AG04449 (cell line): ENCODE data around the gene C12orf56.

Experiments
- CTCF ChIA-PET: fragments of 350-600 bp; formaldehyde crosslinking; extraction: SDS; loops from one replicate; lab custom pipeline; 2021; ENCODE audit warnings: antibody characterized with exemption; lab: Yijun Ruan, JAX
- POLR2A ChIA-PET: fragments of 400-600, 350-600 bp; formaldehyde crosslinking; extraction: SDS; loops from one replicate; lab custom pipeline; 2020; ENCODE audit warnings: antibody characterized with exemption, inconsistent platforms; lab: Yijun Ruan, JAX
- DNase-seq: peaks from one replicate; pipeline ENCODE4 v3.0.0-alpha.2; 2010; ENCODE audit warnings: low read depth, low spot score
- H3K4me3 ChIP-seq: 2 replicates; pipeline ENCODE4 v1.5.1; 2011; ENCODE audit warnings: low read depth, mild to moderate bottlenecking, control low read depth, low read length
- TF ChIP-seq, protein P1 (sequence below): IDR thresholded peaks from one replicate; pipeline ENCODE4 v1.5.1; 2011; ENCODE audit warnings: mild to moderate bottlenecking, moderate library complexity, low read length, control low read depth, inconsistent platforms; ENCODE audit not compliant: insufficient read depth; ENCODE audit errors: missing control alignments

The C12orf56 gene

GRCh38 chr12:64427988-64428387, 37.4 kb upstream of the C12orf56 start:
- CTCF ChIA-PET: no interaction called here
- POLR2A ChIA-PET: no interaction called here
- no peak for DNase-seq
- no peak overlapping the region for H3K4me3 ChIP-seq
- TF ChIP-seq, protein P1, sequence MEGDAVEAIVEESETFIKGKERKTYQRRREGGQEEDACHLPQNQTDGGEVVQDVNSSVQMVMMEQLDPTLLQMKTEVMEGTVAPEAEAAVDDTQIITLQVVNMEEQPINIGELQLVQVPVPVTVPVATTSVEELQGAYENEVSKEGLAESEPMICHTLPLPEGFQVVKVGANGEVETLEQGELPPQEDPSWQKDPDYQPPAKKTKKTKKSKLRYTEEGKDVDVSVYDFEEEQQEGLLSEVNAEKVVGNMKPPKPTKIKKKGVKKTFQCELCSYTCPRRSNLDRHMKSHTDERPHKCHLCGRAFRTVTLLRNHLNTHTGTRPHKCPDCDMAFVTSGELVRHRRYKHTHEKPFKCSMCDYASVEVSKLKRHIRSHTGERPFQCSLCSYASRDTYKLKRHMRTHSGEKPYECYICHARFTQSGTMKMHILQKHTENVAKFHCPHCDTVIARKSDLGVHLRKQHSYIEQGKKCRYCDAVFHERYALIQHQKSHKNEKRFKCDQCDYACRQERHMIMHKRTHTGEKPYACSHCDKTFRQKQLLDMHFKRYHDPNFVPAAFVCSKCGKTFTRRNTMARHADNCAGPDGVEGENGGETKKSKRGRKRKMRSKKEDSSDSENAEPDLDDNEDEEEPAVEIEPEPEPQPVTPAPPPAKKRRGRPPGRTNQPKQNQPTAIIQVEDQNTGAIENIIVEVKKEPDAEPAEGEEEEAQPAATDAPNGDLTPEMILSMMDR: no peak

DNA sequence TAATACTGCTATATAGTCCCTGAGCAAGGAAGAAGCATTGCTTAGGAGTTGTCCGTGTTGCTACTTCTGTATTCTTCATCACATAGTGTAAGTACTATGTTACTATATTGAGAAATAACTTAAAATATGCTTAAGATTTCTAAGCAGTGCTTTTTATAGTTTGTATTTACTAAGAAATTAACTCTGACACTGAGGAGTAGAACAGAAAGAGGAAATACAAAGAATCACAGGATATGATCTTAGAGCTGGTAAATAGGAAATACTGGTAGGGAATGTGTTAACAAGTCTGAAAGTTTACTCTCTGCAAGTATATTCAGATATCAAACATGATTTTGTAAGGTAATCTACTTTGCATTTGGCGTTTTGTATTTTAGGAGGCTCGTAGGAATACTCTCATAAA, 29.1 kb upstream of the C12orf56 start:
- DNase-seq: no peak
- TF ChIP-seq, protein P1: no peak
- CTCF ChIA-PET: no interaction called here
- H3K4me3 ChIP-seq: no peak overlapping the region
- POLR2A ChIA-PET: interaction anchor here (0.6 kb wide), 1 partner anchor 11 kb away, joined by 3 read pairs; no protein-coding TSS in a partner anchor

DNA sequence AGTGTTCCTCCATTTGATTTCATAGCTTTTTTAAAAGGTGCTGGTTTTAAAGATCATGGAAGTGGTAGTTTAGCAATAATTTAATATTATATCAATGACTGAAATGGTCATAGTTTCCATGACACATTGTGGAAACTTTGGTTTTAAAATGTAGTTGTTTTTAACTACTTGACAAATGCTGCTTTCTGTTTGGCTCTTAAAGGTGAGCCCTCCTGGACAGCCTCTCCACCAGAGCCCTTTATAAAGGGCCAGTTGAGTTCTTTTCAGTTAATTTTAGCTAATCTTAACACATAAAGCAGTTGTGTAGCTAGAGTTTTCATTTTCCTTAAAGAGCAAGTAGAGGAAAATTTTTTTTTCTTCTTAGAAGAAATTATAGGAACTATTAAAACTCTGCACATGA, 27.7 kb upstream of the C12orf56 start:
- ChIA-PET CTCF (interaction anchor here (1.2 kb wide), 1 partner anchor 591 kb away, joined by 3 read pairs; no protein-coding TSS in a partner anchor), POLR2A (interaction anchor here (0.6 kb wide), 1 partner anchor 77 kb away, joined by 3 read pairs; no protein-coding TSS in a partner anchor)
- TF ChIP-seq, protein P1: no peak
- no peak overlapping the region for H3K4me3 ChIP-seq
- no peak for DNase-seq

DNA sequence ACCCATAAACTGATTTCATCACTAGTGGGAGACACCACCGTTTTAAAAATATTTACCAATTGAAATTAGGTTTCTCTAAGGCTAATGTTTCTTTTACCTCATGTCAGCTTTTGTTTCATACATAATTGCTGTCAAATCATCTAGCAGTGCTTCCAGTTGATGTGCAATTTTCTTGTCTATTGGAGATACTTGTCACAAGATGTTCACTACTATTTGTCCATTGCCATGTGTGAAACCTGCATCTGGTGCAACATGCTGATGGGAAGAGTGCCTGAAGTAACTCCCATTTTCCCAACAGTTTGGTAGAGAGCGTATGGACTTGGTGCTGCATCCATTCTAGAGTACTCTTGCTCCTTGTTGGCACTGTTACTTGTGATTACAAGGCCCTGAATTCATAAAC, 23.3 kb upstream of the C12orf56 start:
- DNase-seq: no peak
- ChIA-PET CTCF (no interaction called here), POLR2A (no interaction called here)
- TF ChIP-seq, protein P1: no peak
- H3K4me3 ChIP-seq: no peak overlapping the region

DNA sequence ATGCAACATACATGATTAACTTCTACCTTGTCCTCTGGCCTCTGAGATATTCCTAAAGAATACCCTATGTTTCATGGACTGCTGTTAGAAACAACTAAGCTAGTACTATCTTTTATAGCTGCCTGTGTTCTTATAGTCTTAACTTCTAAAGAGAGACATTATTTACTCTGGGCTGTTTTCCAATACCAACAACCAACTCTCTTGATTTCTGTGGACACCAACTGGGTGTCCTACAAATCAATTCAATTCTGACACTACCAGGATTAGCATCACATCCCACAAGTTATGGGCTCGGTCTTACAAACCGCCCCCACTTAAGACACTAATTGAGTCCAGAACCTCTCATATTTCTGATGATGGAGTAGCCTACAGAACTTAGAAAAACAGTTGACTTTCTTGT, 21.9 kb upstream of the C12orf56 start:
- POLR2A ChIA-PET: interaction anchor here (1.1 kb wide), 1 partner anchor 13 kb away, joined by 3 read pairs; no protein-coding TSS in a partner anchor
- TF ChIP-seq, protein P1: no peak
- no peak for DNase-seq

GRCh38 chr12:64411427-64411826, 20.9 kb upstream of the C12orf56 start:
- H3K4me3 ChIP-seq: no peak overlapping the region
- POLR2A ChIA-PET: no interaction called here
- DNase-seq: no peak
- CTCF ChIA-PET: interaction anchor here (1.3 kb wide), 1 partner anchor 11 kb away, joined by 3 read pairs; no protein-coding TSS in a partner anchor
- TF ChIP-seq, protein P1: no peak

More for the DNA sequence above, 21.9 kb upstream of the C12orf56 start:
- CTCF ChIA-PET: no interaction called here
- H3K4me3 ChIP-seq: no peak overlapping the region
